Left ventricle myocardium superior (tissue), 1 donor: ENCODE measurements around the gene HDAC11. TPM values are rescaled to one million over a fixed set of nuclear protein-coding genes. Genes with fewer than 3 reads are reported as not detected.

Source experiments
- ATAC-seq: fragments of 200-7000 bp; cut with Tn5 transposase; one replicate; pipeline ENCODE4 v1.9.1; 2020; ENCODE audit warnings: mild to moderate bottlenecking, moderate library complexity
- DNase-seq: peaks from one replicate; pipeline ENCODE4 v3.0.0-alpha.2; 2020
- intact Hi-C: fragments of 100-400 bp; cut with micrococcal nuclease; formaldehyde crosslinking; loops from one replicate; pipeline ENCODE4 v1.11.0; 2022
- total RNA-seq: library from RNA; stranded (reverse); fragmentation: NEBNext Ultra II Directional; extraction: Animal tissue kit (Norgen Biotek cat#: 25700); gene quantifications from one replicate; pipeline ENCODE4 v1.2.1, GENCODE V29; 2021
- donor health status: DM: no; HTN: yes; CAD: no; lungs with severe emphysema.

Gene HDAC11
- total RNA-seq, 1 donor from 2014 or later, result 39.8 TPM

DNA sequence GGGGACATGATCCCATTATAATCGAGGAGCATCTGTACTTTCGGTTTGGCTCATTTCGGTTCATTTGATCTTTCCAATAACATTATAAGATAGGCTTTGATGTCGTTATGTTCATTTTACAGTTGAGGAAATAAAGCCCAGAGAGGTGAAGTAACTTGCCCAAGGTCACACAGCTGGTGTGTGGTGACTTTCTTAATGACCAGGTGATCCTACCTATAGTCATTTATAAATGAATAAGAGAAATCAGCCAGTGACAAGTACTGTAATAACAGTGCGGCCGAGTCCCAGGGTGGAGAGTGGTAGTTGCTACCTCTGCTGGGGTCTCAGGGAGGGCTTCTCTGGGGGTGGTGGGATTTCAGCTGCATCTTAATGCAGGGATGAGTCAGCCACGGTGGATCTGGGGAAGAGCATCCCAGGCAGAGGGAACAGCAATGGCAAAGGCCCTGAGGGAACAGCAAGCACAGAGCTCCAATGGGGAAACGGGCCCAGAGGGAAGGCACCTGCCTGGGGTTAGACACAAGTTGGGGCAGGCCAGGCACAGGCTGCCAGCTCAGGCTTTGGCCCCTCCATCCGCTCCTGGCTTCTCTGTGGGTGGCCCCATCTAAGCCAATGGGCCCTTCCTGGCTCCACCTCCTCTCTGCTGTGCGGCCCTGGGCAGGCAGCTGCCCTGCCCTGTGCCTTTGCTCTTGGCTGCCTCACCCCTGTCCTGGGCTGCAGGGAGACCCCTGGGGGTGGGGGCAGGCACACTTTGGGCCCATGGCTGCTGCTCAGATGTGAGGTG, 67.7 kb downstream of the HDAC11 start:
- ATAC-seq, result peak; percentile 14
- intact Hi-C loops, result no loop called here

DNA sequence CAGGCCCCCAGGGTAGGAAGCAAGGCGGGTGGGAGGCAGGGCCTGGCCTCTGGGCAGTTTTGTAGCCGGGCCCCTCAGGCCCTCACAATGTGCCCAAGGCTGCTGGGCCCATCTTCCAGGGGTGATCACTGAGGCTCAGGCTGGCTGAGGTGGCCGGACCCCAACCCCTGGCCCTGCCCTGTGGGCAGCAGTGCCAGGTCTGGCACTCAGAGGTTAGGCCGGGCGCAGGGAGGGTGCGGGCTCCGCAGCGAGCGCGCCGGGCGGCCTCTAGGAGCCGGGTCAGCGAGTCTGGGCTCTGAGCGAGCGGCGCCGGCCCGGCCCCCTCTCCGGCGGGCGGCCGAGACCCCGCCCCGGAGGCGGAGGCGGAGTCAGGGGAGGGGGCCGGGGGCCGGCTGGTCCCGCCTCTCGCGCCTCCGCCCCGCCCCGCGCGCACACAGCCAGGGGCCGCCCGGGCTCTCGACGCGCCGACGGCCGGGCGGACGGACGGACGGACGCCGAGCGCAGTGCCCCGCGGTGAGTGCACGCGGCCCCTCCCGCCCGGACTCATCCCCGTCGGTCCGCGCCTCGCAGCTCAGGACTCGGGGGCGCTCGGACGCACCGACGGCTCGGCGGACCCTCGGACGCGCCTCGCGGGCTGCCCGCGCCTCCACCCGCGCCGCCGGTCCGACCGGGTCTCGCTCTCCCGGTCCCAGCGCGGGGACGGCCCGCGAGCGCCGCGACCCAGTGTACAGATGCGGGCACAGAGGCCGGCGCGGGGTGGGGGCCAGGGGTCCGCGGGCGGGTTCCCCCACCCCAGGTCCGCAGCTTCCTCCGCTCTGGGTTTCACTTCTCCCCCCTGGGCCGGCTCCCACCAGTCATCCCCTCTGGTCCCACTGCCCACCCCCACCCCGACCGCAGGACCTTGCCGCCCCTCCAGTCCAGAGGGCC, 68.9 kb downstream of the HDAC11 start, which contains the start of gene FBLN2:
Gene FBLN2 (plus strand): TSS at position 430 of the 927 bp plus-strand sequence. CDS start 21,231 bp downstream, outside the sequence.
- intact Hi-C loops, result no loop called here
- ATAC-seq, result peak; percentile 82
- DNase-seq, result peak; percentile 82

More for the DNA sequence above, 67.7 kb downstream of the HDAC11 start:
- DNase-seq, result no peak

DNA sequence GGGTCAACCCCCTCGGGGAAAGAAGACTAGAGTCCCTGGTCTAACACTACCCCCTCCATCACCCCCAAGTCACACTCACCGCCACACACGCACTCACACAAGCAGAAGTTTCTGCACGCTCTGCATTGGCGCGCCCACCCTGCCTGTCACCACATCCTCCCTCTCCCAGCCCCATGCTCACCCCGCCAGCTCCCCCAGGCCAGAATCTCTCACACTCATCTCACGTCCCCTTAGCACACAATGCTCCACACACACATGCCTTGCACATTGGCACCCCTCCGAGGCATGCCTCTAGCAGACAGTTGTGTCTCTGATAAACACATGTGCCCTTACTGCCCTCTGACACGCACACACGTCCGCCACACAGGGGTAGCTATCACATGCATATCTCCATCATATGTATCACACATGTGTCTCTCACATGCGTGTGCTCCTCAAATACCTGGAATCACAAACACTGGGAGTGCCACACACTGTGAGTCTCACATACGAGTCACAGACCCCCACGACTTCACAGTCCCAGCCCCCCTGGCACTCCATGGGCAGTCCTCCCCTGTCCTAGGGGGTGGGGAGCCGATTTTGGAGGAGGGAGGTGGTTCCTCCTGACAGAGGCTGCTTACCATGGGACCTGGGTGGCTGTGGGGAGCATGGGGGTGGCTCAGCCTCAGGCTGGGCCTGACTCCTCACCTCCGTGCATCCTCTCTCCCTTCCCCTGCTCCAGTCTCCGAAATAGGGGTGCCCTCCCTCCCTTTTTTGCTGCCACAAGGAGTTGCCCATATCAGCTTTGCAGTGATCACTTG, 69.7 kb downstream of the HDAC11 start:
- ATAC-seq (no peak), DNase-seq (no peak)
- intact Hi-C loops, result no loop called here

DNA sequence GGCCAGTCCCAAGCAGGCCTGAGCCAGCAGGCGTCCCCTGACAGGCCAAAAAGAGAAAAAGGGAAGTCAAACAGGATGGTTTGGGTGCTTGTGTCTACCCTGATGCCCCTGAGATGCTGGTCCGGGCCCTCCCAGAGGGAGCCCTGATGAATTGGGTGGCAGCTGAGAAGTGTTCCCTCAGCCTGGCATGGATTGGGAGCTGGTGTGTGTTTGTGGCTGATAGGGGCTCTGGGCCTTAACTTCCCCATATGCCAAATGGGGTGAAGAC, 70.3 kb downstream of the HDAC11 start:
- ATAC-seq, result no peak
- no peak for DNase-seq
- intact Hi-C loops, result no loop called here

DNA sequence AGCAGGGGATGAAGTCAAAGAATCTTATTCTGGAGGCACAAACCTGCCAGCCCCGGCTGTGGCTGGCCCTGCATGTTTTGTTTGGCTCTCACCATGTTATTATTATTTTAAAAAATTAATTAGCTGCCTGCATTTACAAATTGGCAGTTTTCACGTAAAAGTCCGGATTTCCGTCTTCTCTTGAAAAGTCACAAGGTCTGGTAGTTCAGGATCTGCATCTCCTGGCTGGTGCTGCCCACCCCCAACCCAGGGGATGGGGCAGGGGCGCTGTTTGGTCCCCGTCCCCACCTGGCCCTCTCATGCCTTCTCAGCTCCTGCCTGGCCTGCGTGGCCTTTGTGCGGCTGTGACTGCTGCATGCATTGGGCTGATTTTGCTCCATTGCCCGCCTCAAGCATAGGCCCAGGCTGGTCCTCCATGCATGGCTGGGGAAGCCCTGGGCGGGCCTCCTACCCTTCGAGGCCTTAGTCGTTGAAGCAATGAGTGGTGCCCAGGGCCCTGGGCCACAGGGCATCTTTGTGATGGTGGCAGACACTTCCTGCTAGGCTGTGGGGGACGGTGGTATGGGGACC, 70.8 kb downstream of the HDAC11 start:
- intact Hi-C loops, result no loop called here
- no peak for DNase-seq
- no peak for ATAC-seq

DNA sequence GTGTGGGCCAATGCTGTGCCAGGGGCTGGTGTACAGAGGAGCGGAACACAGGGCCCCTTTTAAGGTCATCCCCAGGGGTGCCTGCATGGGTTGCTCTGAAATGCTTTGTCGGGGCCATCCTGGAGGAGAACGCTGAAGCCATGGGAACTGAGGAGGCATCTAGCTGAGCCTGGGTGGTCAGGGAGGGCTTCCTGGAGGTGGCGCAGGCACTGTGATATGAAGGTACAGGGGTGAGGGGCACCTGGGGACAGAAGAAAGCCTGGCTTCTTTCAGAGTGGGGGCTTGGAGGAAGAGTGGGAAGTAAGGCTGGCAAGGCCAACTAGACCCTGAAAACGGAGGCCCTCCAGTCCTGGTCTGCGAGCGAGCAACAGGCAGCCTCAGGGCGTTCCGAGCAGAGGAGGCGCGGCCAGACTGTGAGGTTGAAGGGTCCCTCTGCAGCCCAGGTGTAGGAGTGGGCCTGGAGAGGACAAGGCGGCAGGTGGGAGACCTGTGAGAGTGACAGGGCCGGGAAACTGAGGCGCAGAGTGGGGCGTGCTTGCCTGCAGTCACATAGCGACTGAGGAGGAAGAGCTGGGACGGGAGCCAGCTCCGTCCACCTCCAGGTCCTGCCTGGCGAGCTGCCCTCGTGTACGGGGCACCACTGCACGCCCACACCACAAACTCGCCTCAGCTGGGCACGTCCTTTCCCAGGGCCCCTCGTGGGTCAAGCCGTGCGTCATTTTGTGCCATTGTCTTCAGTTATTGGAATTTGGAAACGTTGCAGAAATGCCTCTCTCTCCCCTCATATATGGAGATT, 72.9 kb downstream of the HDAC11 start:
- intact Hi-C loops, result no loop called here
- ATAC-seq (no peak), DNase-seq (peak; percentile 66)

DNA sequence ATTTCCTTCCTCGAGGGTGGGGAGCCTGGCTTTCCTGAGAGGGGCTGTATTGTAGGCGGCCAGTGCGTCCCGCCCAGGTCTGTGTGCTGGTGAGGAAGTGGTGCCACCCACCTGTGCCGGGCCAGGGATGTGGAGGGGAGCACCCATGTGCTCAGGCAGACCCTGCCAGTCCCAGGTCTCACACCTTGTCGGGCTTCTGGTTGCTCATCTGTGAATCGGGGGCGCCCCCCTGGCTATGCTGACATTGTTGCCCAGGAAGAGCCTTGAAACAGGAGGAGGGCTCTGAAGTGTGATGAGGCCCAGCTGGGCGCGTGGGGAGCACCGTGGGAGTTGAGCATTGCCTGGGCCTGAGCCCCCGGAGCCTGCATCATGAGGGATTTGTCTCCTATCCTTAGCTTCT, 73.6 kb downstream of the HDAC11 start:
- intact Hi-C loops, result no loop called here
- DNase-seq (no peak), ATAC-seq (no peak)

DNA sequence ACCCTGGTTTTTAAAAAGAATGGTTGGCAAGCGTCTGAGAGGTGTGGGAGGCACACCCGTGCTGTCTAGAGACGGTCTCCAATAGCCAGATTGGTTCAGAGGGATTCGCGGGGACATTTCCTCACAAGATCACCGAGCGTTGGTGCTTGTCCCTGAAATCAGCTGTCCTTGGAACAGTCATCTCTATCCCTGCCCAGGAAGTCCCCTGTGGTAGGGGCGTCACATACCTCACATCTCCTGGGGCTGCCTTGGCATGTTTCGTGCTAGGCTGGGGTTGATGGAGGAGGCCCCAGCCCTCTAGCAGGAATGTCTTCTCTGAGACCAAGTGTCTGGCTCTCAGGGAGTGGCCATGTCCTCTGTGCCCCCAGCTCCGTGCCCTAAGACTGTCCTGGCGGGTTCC, 75.6 kb downstream of the HDAC11 start:
- DNase-seq (no peak), ATAC-seq (no peak)
- intact Hi-C loops, result no loop called here

Other genes with a start within 250 kb of the HDAC11 start
- gene NUP210, start 60.0 kb upstream of the HDAC11 start, total RNA-seq, result 3.9 TPM
- 53.8 TPM for gene FBLN2, start 68.8 kb downstream of the HDAC11 start, total RNA-seq